Fibroblast of pulmonary artery (primary cell): ENCODE data around the gene ELAC2.

Experiments
- DNase-seq: peaks from one replicate; pipeline ENCODE4 v3.0.0-alpha.2; 2010; ENCODE audit warnings: low read depth
- H3K4me3 ChIP-seq: replicated peaks from 2 replicates; pipeline ENCODE4 v1.5.1; 2011; ENCODE audit warnings: low read depth, mild to moderate bottlenecking, control low read depth, low read length, moderate library complexity
- TF ChIP-seq, protein P1 (sequence below): IDR thresholded peaks from 2 replicates; pipeline ENCODE4 v1.5.1; 2011; ENCODE audit warnings: mild to moderate bottlenecking, control low read depth, low read length, inconsistent platforms; ENCODE audit errors: missing control alignments

The ELAC2 gene

DNA sequence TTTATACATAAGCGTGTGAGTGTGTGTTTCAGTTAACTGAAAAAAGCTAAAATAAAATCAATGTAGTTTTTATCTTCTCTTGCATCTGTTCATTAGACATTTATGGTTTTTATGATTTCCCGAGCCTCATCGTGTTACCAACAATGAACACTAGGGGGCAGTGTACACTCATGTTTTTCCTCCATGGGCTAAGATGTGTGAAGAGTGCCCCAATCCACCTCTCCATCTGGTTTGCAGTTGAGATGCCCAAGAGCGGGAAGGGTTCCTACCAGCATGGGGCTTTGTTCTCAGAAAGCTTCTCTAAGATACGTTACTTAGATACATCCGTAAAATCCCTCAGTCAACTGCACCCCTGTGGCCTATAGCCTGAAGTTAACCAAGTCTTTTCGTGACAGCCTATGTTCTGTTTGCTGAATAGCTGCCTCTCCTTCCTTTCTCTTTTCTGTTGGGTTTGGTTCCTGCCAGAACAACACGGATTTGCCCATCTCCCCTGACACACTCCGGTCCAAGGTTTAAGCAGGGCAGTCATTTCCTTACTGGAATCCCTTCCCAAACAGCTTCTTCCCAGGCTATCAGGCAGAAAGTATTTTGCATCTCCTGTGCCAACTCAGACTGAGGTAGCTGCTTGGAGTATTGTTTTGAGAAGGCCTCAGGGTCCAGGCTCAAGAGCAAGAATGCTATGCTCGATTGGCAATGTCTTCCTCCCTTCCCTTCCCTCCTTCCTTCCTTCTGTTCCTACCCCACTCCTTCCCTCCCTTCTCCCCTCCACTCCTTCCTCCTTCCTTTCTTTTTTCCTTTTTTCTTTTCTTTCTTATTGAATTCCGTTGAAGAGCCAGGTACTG is 12.9 kb upstream of the ELAC2 start:
- peak; percentile 69 for DNase-seq
- TF ChIP-seq, protein P1, sequence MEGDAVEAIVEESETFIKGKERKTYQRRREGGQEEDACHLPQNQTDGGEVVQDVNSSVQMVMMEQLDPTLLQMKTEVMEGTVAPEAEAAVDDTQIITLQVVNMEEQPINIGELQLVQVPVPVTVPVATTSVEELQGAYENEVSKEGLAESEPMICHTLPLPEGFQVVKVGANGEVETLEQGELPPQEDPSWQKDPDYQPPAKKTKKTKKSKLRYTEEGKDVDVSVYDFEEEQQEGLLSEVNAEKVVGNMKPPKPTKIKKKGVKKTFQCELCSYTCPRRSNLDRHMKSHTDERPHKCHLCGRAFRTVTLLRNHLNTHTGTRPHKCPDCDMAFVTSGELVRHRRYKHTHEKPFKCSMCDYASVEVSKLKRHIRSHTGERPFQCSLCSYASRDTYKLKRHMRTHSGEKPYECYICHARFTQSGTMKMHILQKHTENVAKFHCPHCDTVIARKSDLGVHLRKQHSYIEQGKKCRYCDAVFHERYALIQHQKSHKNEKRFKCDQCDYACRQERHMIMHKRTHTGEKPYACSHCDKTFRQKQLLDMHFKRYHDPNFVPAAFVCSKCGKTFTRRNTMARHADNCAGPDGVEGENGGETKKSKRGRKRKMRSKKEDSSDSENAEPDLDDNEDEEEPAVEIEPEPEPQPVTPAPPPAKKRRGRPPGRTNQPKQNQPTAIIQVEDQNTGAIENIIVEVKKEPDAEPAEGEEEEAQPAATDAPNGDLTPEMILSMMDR = peak; percentile 76
- no peak overlapping the region for H3K4me3 ChIP-seq

DNA sequence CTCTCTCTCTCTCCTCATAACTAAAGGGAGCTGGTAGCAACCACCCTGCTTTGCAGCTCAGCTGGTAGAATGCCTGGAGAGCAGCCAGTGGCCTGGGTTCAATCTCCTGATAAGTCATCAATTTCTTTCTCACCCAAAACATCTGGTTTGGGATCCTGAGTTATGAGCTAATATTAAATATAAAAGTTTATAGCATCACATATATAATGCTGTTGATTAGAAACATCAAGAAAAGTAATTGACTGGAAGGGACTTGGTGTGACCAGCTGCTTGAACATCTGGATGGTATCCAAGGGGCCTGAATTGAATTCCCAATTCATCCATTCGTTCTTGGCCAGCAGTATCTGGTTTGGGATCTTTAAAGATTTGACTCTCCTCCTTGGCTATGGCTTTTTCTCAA is 12.2 kb upstream of the ELAC2 start:
- TF ChIP-seq, protein P1 = no peak
- no peak for DNase-seq
- no peak overlapping the region for H3K4me3 ChIP-seq

DNA sequence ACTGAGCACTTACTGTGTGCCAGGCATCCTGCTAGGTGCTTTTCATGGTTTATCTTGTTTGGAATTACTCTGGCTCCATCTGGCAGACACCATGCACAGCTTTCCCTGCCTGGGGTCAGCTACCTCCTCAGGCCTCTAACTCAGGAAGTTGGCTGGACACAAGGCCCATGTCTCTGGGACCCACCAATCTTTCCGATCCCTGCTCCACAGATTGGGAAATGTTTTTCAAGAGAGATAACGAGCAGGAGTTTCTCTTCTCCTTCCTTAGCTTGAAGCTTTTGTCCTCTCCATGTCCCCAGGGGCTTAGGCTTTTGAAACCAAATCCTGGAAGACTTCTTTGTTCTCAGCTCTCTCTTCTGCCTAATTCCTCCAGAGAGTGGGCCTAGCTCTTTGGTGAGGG is 11.5 kb upstream of the ELAC2 start:
- TF ChIP-seq, protein P1 = no peak

DNA sequence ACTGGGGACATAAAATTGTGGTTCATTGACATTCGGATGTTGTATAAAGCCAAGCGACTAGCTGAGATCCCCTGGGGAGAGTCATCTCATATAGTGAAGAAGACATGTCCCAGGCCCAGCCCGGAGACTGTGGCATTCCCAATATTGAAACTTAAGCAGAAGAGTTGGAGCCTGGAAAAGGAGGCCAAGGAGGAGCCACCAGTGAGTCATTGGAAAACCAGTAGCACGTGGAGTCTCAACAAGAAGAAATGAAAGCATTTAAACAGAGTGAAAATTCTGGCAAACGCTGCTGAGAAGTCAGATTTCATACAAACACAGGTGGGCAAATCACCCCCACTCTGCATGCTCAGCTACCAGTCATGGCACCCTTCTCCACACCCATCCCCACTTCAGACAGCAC is 9.4 kb upstream of the ELAC2 start:
- no peak for DNase-seq
- TF ChIP-seq, protein P1 = no peak
- H3K4me3 ChIP-seq = no peak overlapping the region

More for the DNA sequence above, 11.5 kb upstream of the ELAC2 start:
- no peak overlapping the region for H3K4me3 ChIP-seq
- DNase-seq = no peak

DNA sequence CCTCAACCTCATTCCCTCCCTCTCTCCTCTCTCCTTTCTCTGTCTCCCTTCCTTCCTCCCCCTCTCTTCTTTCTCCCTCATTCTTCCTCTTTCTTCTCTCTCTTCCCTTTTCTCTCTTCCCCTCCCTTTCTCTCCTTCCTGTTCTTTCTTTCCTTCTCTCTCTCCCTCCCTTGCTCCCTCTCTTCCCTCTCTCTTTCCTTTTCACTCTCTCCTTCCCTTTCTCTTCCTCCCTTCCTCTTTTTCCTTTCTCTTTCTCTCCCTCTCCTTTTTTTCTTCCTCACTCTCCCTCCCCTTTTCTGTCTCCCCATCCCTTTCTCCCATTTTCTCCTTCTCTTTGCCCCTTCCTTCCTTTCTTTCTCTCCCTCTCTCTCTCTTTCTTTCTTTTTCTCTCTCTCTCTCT is 7.9 kb upstream of the ELAC2 start:
- no peak overlapping the region for H3K4me3 ChIP-seq
- DNase-seq = no peak
- TF ChIP-seq, protein P1 = no peak

DNA sequence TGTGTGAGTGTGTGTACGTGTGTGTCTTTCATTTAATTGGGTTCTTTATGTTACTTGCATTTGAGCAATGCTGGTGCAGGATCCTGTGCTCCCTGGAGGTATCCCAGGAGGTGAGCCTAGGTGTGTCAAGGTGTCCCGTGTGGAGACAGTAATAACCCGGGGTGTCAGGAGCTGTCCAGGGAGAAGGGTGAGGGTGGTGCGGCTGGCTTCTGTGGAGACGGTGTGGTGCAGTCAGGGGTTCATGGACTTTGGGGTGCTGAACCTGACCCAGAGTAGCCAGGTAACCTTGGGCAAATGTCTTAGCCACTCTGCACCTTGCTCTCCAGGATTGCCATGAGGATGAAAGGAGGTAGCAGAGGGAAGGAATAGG is 7.4 kb upstream of the ELAC2 start:
- no peak overlapping the region for H3K4me3 ChIP-seq
- no peak for DNase-seq
- TF ChIP-seq, protein P1 = no peak
